ENCODE data around the gene MRPS17.

DNA sequence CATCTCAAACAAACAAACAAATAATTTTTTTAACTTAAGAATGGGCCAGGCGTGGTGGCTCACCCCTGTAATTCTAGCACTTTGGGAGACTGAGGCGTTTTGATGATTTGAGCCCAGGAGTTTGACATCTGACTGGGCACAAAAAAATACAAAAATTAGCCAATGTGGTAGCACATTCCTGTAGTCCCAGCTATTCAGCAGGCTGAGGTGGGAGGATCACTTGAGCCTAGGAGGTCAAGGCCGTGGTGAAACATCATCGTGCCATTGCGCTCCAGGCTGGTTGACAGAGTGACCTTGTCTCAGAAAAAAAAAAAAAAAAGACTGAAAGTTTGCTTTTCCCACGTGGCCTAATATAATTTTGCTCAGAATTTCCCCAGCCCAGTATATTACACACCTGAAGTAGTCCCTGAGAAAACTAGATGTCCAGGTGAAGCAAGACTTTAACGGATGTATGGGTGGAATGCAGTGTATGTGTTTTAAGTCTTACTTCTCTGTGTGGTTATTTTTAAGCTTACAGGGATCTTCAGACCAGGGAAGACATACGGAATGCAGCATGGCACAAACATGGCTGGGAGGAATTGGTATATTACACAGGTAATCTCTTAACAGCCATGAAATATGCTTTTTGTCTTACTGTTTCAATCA, 45.3 kb downstream of the MRPS17 start:
- TF ChIP-seq, protein P1, sequence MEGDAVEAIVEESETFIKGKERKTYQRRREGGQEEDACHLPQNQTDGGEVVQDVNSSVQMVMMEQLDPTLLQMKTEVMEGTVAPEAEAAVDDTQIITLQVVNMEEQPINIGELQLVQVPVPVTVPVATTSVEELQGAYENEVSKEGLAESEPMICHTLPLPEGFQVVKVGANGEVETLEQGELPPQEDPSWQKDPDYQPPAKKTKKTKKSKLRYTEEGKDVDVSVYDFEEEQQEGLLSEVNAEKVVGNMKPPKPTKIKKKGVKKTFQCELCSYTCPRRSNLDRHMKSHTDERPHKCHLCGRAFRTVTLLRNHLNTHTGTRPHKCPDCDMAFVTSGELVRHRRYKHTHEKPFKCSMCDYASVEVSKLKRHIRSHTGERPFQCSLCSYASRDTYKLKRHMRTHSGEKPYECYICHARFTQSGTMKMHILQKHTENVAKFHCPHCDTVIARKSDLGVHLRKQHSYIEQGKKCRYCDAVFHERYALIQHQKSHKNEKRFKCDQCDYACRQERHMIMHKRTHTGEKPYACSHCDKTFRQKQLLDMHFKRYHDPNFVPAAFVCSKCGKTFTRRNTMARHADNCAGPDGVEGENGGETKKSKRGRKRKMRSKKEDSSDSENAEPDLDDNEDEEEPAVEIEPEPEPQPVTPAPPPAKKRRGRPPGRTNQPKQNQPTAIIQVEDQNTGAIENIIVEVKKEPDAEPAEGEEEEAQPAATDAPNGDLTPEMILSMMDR (IDR thresholded peaks at IDR 0.05; ENCODE audit: low read length): no peak
- TF ChIP-seq EZH2 (optimal IDR thresholded peaks at IDR 0.05; ENCODE audit: low read depth, low read length) (no peak), EZH2phosphoT487 (IDR thresholded peaks at IDR 0.05; ENCODE audit: low read length) (no peak)

All from MM.1S (cell line).